K562 (cell line): ENCODE data around the gene ASXL2. TPM values are rescaled to one million over a fixed set of nuclear protein-coding genes. Genes with fewer than 3 reads are reported as not detected.
A peak's percentile ranks its signal among the peaks of the same experiment; 100 is the strongest.

Source experiments
- ATAC-seq: fragments of 200-7000 bp; cut with Tn5 transposase; 3 replicates; pipeline ENCODE4 v1.9.1; 2020; ENCODE audit warnings: moderate library complexity
- BruUV-seq: library from RNA; stranded (reverse); fragments of 400-500 nt; replicated peaks from 2 replicates; lab custom pipeline; 2021; lab: Mats Ljungman, UMichigan
- CTCF ChIA-PET: fragments of 300-600 bp; formaldehyde crosslinking; extraction: SDS; loops from one replicate; lab custom pipeline; 2021; ENCODE audit warnings: low intra/inter-chr PET ratio; lab: Yijun Ruan, JAX
- POLR2A ChIA-PET: fragments of 300-600, 350-650 bp; sonication (Branson Sonifier 250); formaldehyde crosslinking; extraction: SDS; loops from one replicate; lab custom pipeline; 2021; ENCODE audit warnings: antibody characterized with exemption, inconsistent platforms; lab: Yijun Ruan, JAX
- DNase-seq, 4 experiments: peaks; one replicate each; pipeline versions ENCODE4 v3.0.0 to v3.0.0-alpha.2; 2011 to 2018; ENCODE audit warnings: low spot score in 3 of 4, mixed read lengths in 3 of 4; ENCODE audit errors: extremely low read depth in 1 of 4
- FAIRE-seq: peaks from 2 replicates; lab custom pipeline; 2011; peaks lifted over from hg19 to GRCh38; lab: Jason Lieb, UNC
- H2AFZ ChIP-seq: 2 replicates; pipeline ENCODE4 v1.6.0; 2011; ENCODE audit warnings: low read depth, low read length, control low read depth, inconsistent platforms
- H3K27ac ChIP-seq: fragments of 200-600 bp; 3 replicates; pipeline ENCODE4 v1.8.0; 2011; ENCODE audit warnings: low read depth, mild to moderate bottlenecking, control low read depth, inconsistent platforms, low read length, moderate library complexity, mixed read lengths; ENCODE audit errors: extremely low read depth
- H3K27me3 ChIP-seq, 2 experiments: fragments of 300-600 bp in 1 of 2; 2 replicates in 1 of 2; 3 replicates in 1 of 2; pipeline versions ENCODE4 v1.6.0 to v1.8.0; 2011; ENCODE audit warnings: inconsistent platforms in 2 of 2, low read length in 2 of 2, mild to moderate bottlenecking in 1 of 2, mixed read lengths in 1 of 2, moderate library complexity in 1 of 2; ENCODE audit not compliant: control insufficient read depth in 2 of 2, insufficient read depth in 2 of 2
- H3K36me3 ChIP-seq: fragments of 300-600 bp; 3 replicates; pipeline ENCODE4 v1.8.0; 2011; ENCODE audit warnings: mild to moderate bottlenecking, low read length, inconsistent platforms; ENCODE audit not compliant: control insufficient read depth, insufficient read depth
- H3K4me1 ChIP-seq, 2 experiments: fragments of 200-600 bp in 1 of 2; replicated peaks in 1 of 2; 2 replicates in 1 of 2; 3 replicates in 1 of 2; pipeline versions ENCODE4 v1.5.1 to v1.8.0; 2011; ENCODE audit warnings: inconsistent platforms in 2 of 2, low read length in 2 of 2, mild to moderate bottlenecking in 1 of 2, mixed read lengths in 1 of 2, moderate library complexity in 1 of 2; ENCODE audit not compliant: control insufficient read depth in 2 of 2, insufficient read depth in 2 of 2
- H3K4me2 ChIP-seq: 2 replicates; pipeline ENCODE4 v1.6.1; 2011; ENCODE audit warnings: low read length, control low read depth, inconsistent platforms, mixed read lengths; ENCODE audit not compliant: insufficient read depth
- H3K4me3 ChIP-seq: fragments of 200-600 bp; sonication (generic), shearing (Covaris generic); 2 replicates; pipeline ENCODE4 v1.5.1; 2016; ENCODE audit warnings: control low read depth, inconsistent platforms
- H3K79me2 ChIP-seq: fragments of 200-600 bp; 3 replicates; pipeline ENCODE4 v1.8.0; 2011; ENCODE audit warnings: low read length, inconsistent platforms; ENCODE audit not compliant: control insufficient read depth, insufficient read depth
- H3K9ac ChIP-seq, 2 experiments: 2 replicates each; pipeline versions ENCODE4 v1.6.0 to v1.6.1; 2011; ENCODE audit warnings: low read depth in 2 of 2, low read length in 2 of 2, control low read depth in 1 of 2, inconsistent platforms in 1 of 2, mild to moderate bottlenecking in 1 of 2, mixed read lengths in 1 of 2; ENCODE audit not compliant: insufficient read depth in 1 of 2
- H3K9me1 ChIP-seq: one replicate; pipeline ENCODE4 v1.6.0; 2011; ENCODE audit warnings: inconsistent platforms, mild to moderate bottlenecking, low read length, moderate library complexity; ENCODE audit not compliant: control insufficient read depth, insufficient read depth
- H3K9me3 ChIP-seq: replicated peaks from 2 replicates; pipeline ENCODE4 v1.5.1; 2011; ENCODE audit warnings: low read depth, low read length, inconsistent platforms; ENCODE audit not compliant: control insufficient read depth, insufficient read depth
- H4K20me1 ChIP-seq: replicated peaks from 2 replicates; pipeline ENCODE4 v1.6.1; 2011; ENCODE audit warnings: low read length, inconsistent platforms, mixed read lengths; ENCODE audit not compliant: control insufficient read depth, insufficient read depth
- BRCA1 ChIP-seq, 2 experiments: fragments of 450-650 bp in 1 of 2; sonication (generic) in 1 of 2; formaldehyde crosslinking in 1 of 2; IDR thresholded peaks; 2 replicates each; pipeline versions ENCODE4 v1.5.0 to v1.6.1; 2017 to 2020; ENCODE audit warnings: mild to moderate bottlenecking in 1 of 2, missing genetic modification reagents in 1 of 2
- C11orf30 ChIP-seq: fragments of 450-650 bp; IDR thresholded peaks from 2 replicates; pipeline ENCODE4 v1.6.1; 2016; ENCODE audit warnings: low read depth, mild to moderate bottlenecking
- FOXK2 ChIP-seq, 2 experiments: fragments of 450-650 bp; IDR thresholded peaks in 1 of 2; conservative IDR thresholded peaks in 1 of 2; 2 replicates each; pipeline ENCODE4 v1.6.1; 2016; ENCODE audit warnings: low read depth in 2 of 2, mild to moderate bottlenecking in 1 of 2
- FOXM1 ChIP-seq, 2 experiments: fragments of 450-650 bp in 1 of 2; sonication (generic) in 1 of 2; formaldehyde crosslinking in 1 of 2; IDR thresholded peaks; 2 replicates each; pipeline versions ENCODE4 v1.6.1 to v1.9.0; 2017 to 2022; ENCODE audit warnings: low read depth in 2 of 2, mild to moderate bottlenecking in 2 of 2, missing genetic modification reagents in 1 of 2, moderate library complexity in 1 of 2
- HNRNPLL ChIP-seq: fragments of 200-400 bp; formaldehyde crosslinking; IDR thresholded peaks from 2 replicates; pipeline ENCODE4 v1.6.1; 2017; ENCODE audit warnings: low read length, low read depth, mild to moderate bottlenecking; ENCODE audit not compliant: poor library complexity, severe bottlenecking
- MEF2A ChIP-seq: IDR thresholded peaks from 2 replicates; pipeline ENCODE4 v1.6.1; 2011; ENCODE audit warnings: low read depth, mild to moderate bottlenecking, low read length, moderate library complexity; ENCODE audit not compliant: control insufficient read depth
- NCOR1 ChIP-seq: fragments of 450-650 bp; IDR thresholded peaks from 2 replicates; pipeline ENCODE4 v1.6.1; 2016; ENCODE audit warnings: mild to moderate bottlenecking, moderate library complexity
- NFATC3 ChIP-seq: fragments of 450-650 bp; IDR thresholded peaks from 2 replicates; pipeline ENCODE4 v1.6.1; 2017; ENCODE audit warnings: mild to moderate bottlenecking
- NR2C1 ChIP-seq, 2 experiments: fragments of 450-650 bp; IDR thresholded peaks; 2 replicates each; pipeline ENCODE4 v1.6.1; 2017; ENCODE audit warnings: mild to moderate bottlenecking in 2 of 2, antibody characterized with exemption in 1 of 2, inconsistent platforms in 1 of 2, missing compliant biosample characterization in 1 of 2, missing genetic modification characterization in 1 of 2
- NR2F6 ChIP-seq: fragments of 450-650 bp; formaldehyde crosslinking; IDR thresholded peaks from 2 replicates; pipeline ENCODE4 v1.4.0; 2020; ENCODE audit warnings: mild to moderate bottlenecking
- PHB ChIP-seq: fragments of 250-450 bp; sonication (Bioruptor Pico); IDR thresholded peaks from 2 replicates; pipeline ENCODE4 v1.5.0; 2021
- PHF8 ChIP-seq: fragments of 200-600 bp; sonication (generic); IDR thresholded peaks from 2 replicates; pipeline ENCODE4 v1.6.1; 2012; ENCODE audit warnings: mixed run types, mild to moderate bottlenecking, inconsistent platforms, low read length, moderate library complexity, borderline replicate concordance
- TRIM28 ChIP-seq: fragments of 450-650 bp; IDR thresholded peaks from 2 replicates; pipeline ENCODE4 v1.6.1; 2017
- ZNF316 ChIP-seq: fragments of 450-650 bp; IDR thresholded peaks from 2 replicates; pipeline ENCODE4 v1.6.1; 2016
- WGBS: fragments of 100-300 bp; shearing (Covaris generic); methylation state at CpG from one replicate; pipeline ENCODE4 v1.1.6; 2016; ENCODE audit warnings: low coverage, mixed read lengths; ENCODE audit not compliant: insufficient coverage; ENCODE audit errors: missing lambda C conversion rate; 5-methylcytosine and 5-hydroxymethylcytosine counted together
- in situ Hi-C: fragments of 300-500 bp; cut with MboI; formaldehyde crosslinking; loops from 4 replicates; pipeline ENCODE4 v1.15.0; 2018; ENCODE audit warnings: inconsistent platforms, mixed read lengths
- intact Hi-C: fragments of 100-400 bp; cut with micrococcal nuclease; formaldehyde crosslinking; loops from 2 replicates; pipeline ENCODE4 v1.14.2; 2022
- polyA plus RNA-seq, 8 experiments: library from polyadenylated mRNA; depleted of rRNA in 4 of 8; stranded (reverse) in 5 of 8; unstranded in 3 of 8; fragments of >200 nt; fragmentation: Nextera tagmentation in 2 of 8; fragmentation: Illumina TruSeq in 1 of 8; extraction: Ambion mirVana in 2 of 8; extraction: Trizol in 1 of 8; gene quantifications; 2 replicates each; pipeline versions ENCODE4 v1.2.1 to v1.2.3, GENCODE V29; 2011 to 2014; ENCODE audit warnings: inconsistent platforms in 1 of 8, missing spikeins in 1 of 8
- total RNA-seq, 7 experiments: library from RNA; depleted of rRNA in 6 of 7; stranded (reverse); fragments of >200 nt in 6 of 7; fragmentation: Illumina TruSeq in 2 of 7; extraction: Trizol in 2 of 7; gene quantifications; 2 replicates each; pipeline versions ENCODE4 v1.2.1 to v1.2.3, GENCODE V29; 2011 to 2021; ENCODE audit warnings: low replicate concordance in 1 of 7

ASXL2 gene
- total and polyA plus RNA-seq, 9 of the 15 experiments (the other 6 are each of a cell fraction or from before 2014, with no cell fraction given) = 2.2 to 25.9 (median 9.0) TPM

- TF ChIP-seq NR2C1 (IDR thresholded peaks at IDR 0.05) = no peak
- TF ChIP-seq NR2C1 (tag; IDR thresholded peaks at IDR 0.05) = no peak
- TF ChIP-seq FOXM1 (IDR thresholded peaks at IDR 0.05; ENCODE audit: low read depth) = no peak
- TF ChIP-seq FOXM1 (CRISPR knock-in tag; IDR thresholded peaks at IDR 0.05; ENCODE audit: low read depth) = no peak
- TF ChIP-seq TRIM28 = no peak
- no peak for TF ChIP-seq NR2F6 (CRISPR knock-in tag)
- TF ChIP-seq PHF8 = no peak
- TF ChIP-seq, all 486 proteins: peak for 0
Measured at GRCh38 chr2:25736899-25737515, 141.3 kb downstream of the ASXL2 start (continued).

- no TSS peak for BruUV-seq
- no peak for DNase-seq
- Histone ChIP-seq H2AFZ (no peak overlapping the region), H3K9me1 (no peaks in the 10 kb centered on the region), H3K9me3 (no peaks in the 10 kb centered on the region), H3K36me3 (no peaks in the 10 kb centered on the region), H3K27ac (no peak overlapping the region), H3K4me3 (no peak overlapping the region), H3K79me2 (no peaks in the 10 kb centered on the region)
- WGBS = 29% methylated on average over 1 of the region's 1 CpG
- POLR2A ChIA-PET = interaction anchor here (1.7 kb wide), 1 partner anchor 10 kb away, joined by 5 read pairs; no protein-coding TSS in a partner anchor
- no peak for FAIRE-seq
- no peak for ATAC-seq
- intact Hi-C loops = loop anchor here (10.0 kb wide), 1 partner anchor 199 kb away; no protein-coding TSS in a partner anchor
- TF ChIP-seq PHB (CRISPR knock-in tag) (no peak), ZNF316 (peak; percentile 63), FOXK2 (conservative IDR thresholded peaks at IDR 0.05 in 1 of 2, IDR thresholded peaks at IDR 0.05 in 1 of 2; ENCODE audit: low read depth in 2 of 2) (no peak), NFATC3 (no peak), MEF2A (no peak), C11orf30 (peak; percentile 31; the same call in 1 of the 2 replicates), BRCA1 (IDR thresholded peaks at IDR 0.05) (no peak), BRCA1 (CRISPR knock-in tag; IDR thresholded peaks at IDR 0.05) (no peak), NCOR1 (no peak), HNRNPLL (no peak)
- TF ChIP-seq, all 486 proteins: peak for 2
- Histone ChIP-seq H3K4me2 (no peak overlapping the region), H3K27me3 (peaks cover 0 to 4% of the 10 kb centered on the region in 2 experiments; a peak in 2 of 5 replicates), H3K9ac (no peak overlapping the region), H3K4me1 (no peaks in the 10 kb centered on the region), H4K20me1 (no peaks in the 10 kb centered on the region)
- CTCF ChIA-PET = no interaction called here
- in situ Hi-C loops = no loop called here
Measured at GRCh38 chr2:25735835-25736234, 142.5 kb downstream of the ASXL2 start.
